WTC11 (cell line): ENCODE data around the gene MIER1. TPM values are rescaled to one million over a fixed set of nuclear protein-coding genes. Genes with fewer than 3 reads are reported as not detected.

Experiments
- ATAC-seq: fragments of 200-7000 bp; cut with Tn5 transposase; 2 replicates; pipeline ENCODE4 v1.10.0; 2021; ENCODE audit warnings: mild to moderate bottlenecking, moderate library complexity
- CTCF ChIA-PET: fragments of 300-600 bp; sonication (Branson Sonifier 250); formaldehyde crosslinking; loops from one replicate; lab custom pipeline; 2021; ENCODE audit warnings: antibody characterized with exemption; lab: Charles Lee
- POLR2A ChIA-PET: fragments of 350-600 bp; sonication (Branson Sonifier 250); formaldehyde crosslinking; loops from one replicate; lab custom pipeline; 2021; ENCODE audit warnings: antibody characterized with exemption; lab: Charles Lee
- DNase-seq: peaks from one replicate; pipeline ENCODE4 v3.0.0; 2021; ENCODE audit warnings: low spot score
- H3K27ac Mint-ChIP-seq: 2 replicates; pipeline ENCODE4 v1.8.0; 2021; ENCODE audit warnings: mixed read lengths
- H3K27me3 Mint-ChIP-seq: 2 replicates; pipeline ENCODE4 v1.8.0; 2021; ENCODE audit warnings: low read depth, mild to moderate bottlenecking, moderate library complexity, mixed read lengths
- H3K36me3 Mint-ChIP-seq: 2 replicates; pipeline ENCODE4 v1.8.0; 2021; ENCODE audit warnings: mixed read lengths
- H3K4me1 Mint-ChIP-seq: 2 replicates; pipeline ENCODE4 v1.8.0; 2022; ENCODE audit warnings: mixed read lengths
- H3K4me3 Mint-ChIP-seq: 2 replicates; pipeline ENCODE4 v1.8.0; 2021; ENCODE audit warnings: mild to moderate bottlenecking, moderate library complexity, mixed read lengths
- H3K9me3 Mint-ChIP-seq: 2 replicates; pipeline ENCODE4 v1.8.0; 2021; ENCODE audit warnings: mixed read lengths
- ARID4B ChIP-seq: sonication (generic); formaldehyde crosslinking; IDR thresholded peaks from 2 replicates; pipeline ENCODE4 v1.8.0; 2023; ENCODE audit warnings: missing genetic modification reagents, mild to moderate bottlenecking, borderline replicate concordance
- ATF1 ChIP-seq: sonication (generic); formaldehyde crosslinking; IDR thresholded peaks from 2 replicates; pipeline ENCODE4 v1.8.1; 2023; ENCODE audit warnings: mild to moderate bottlenecking, moderate library complexity, missing genetic modification reagents
- CREM ChIP-seq: sonication (generic); formaldehyde crosslinking; IDR thresholded peaks from 2 replicates; pipeline ENCODE4 v1.8.1; 2022; ENCODE audit warnings: mild to moderate bottlenecking, missing genetic modification reagents, moderate library complexity
- E2F1 ChIP-seq: sonication (generic); formaldehyde crosslinking; IDR thresholded peaks from 2 replicates; pipeline ENCODE4 v1.8.0; 2022; ENCODE audit warnings: mild to moderate bottlenecking, missing genetic modification reagents
- ELF4 ChIP-seq: sonication (generic); formaldehyde crosslinking; IDR thresholded peaks from 2 replicates; pipeline ENCODE4 v1.8.1; 2022; ENCODE audit warnings: low read depth, mild to moderate bottlenecking, moderate library complexity, missing genetic modification reagents
- ERG ChIP-seq: fragments of 250-450 bp; sonication (Bioruptor Pico); IDR thresholded peaks from 2 replicates; pipeline ENCODE4 v1.8.0; 2021; ENCODE audit warnings: mild to moderate bottlenecking
- FOXJ3 ChIP-seq: sonication (generic); formaldehyde crosslinking; IDR thresholded peaks from 2 replicates; pipeline ENCODE4 v1.9.0; 2021; ENCODE audit warnings: missing genetic modification reagents, mild to moderate bottlenecking, borderline replicate concordance
- GABPB1 ChIP-seq: sonication (generic); formaldehyde crosslinking; IDR thresholded peaks from 2 replicates; pipeline ENCODE4 v1.8.1; 2023; ENCODE audit warnings: mild to moderate bottlenecking, missing genetic modification reagents
- GRHL2 ChIP-seq: fragments of 250-450 bp; sonication (Bioruptor Pico); IDR thresholded peaks from 2 replicates; pipeline ENCODE4 v1.8.0; 2022; ENCODE audit warnings: mild to moderate bottlenecking, moderate library complexity; ENCODE audit not compliant: insufficient replicate concordance, severe bottlenecking
- MYBL2 ChIP-seq: sonication (generic); formaldehyde crosslinking; IDR thresholded peaks from 2 replicates; pipeline ENCODE4 v1.8.1; 2023; ENCODE audit warnings: mild to moderate bottlenecking, moderate library complexity, missing genetic modification reagents
- NR3C1 ChIP-seq: sonication (generic); formaldehyde crosslinking; conservative IDR thresholded peaks from 2 replicates; pipeline ENCODE4 v1.8.1; 2023; ENCODE audit warnings: low read depth, mild to moderate bottlenecking, missing genetic modification reagents
- PRRX2 ChIP-seq: fragments of 250-450 bp; sonication (Bioruptor Pico); IDR thresholded peaks from 2 replicates; pipeline ENCODE4 v1.8.0; 2021; ENCODE audit warnings: mild to moderate bottlenecking
- STAT6 ChIP-seq: sonication (generic); formaldehyde crosslinking; conservative IDR thresholded peaks from 2 replicates; pipeline ENCODE4 v1.8.1; 2023; ENCODE audit warnings: mild to moderate bottlenecking, low read depth, missing genetic modification reagents, moderate library complexity
- ZBTB43 ChIP-seq: sonication (generic); formaldehyde crosslinking; IDR thresholded peaks from 2 replicates; pipeline ENCODE4 v1.8.1; 2023; ENCODE audit warnings: mild to moderate bottlenecking, missing genetic modification reagents
- ZNF232 ChIP-seq: sonication (generic); formaldehyde crosslinking; IDR thresholded peaks from 2 replicates; pipeline ENCODE4 v1.8.0; 2022; ENCODE audit warnings: mild to moderate bottlenecking, missing genetic modification reagents
- ZNF512 ChIP-seq: sonication (generic); formaldehyde crosslinking; IDR thresholded peaks from 2 replicates; pipeline ENCODE4 v1.8.1; 2022; ENCODE audit warnings: missing genetic modification reagents, borderline replicate concordance
- total RNA-seq: library from RNA; stranded (reverse); gene quantifications from 3 replicates; pipeline ENCODE4 v1.2.3, GENCODE V29; 2021

Gene MIER1
- total RNA-seq, 1 experiment from 2014 or later, result 31.0 TPM

GRCh38 chr1:67020304-67020703 lies 95.5 kb downstream of the MIER1 start (continued):
- TF ChIP-seq CREM (CRISPR knock-in tag), result no peak
- TF ChIP-seq GRHL2 (CRISPR knock-in tag), result no peak
- no peak for TF ChIP-seq NR3C1
- no peak for TF ChIP-seq MYBL2
- no peak for TF ChIP-seq GABPB1

GRCh38 chr1:67020765-67021164 lies 96.0 kb downstream of the MIER1 start:
- H3K4me1 Mint-ChIP-seq, result peaks cover 29% of the 10 kb centered on the region
- ATAC-seq, result no peak
- no peak overlapping the region for H3K4me3 Mint-ChIP-seq
- CTCF ChIA-PET, result interaction anchor here (1.9 to 2.4 kb wide), 3 partner anchors 25 to 191 kb away, joined by 8 to 13 read pairs (median 12); no protein-coding TSS in a partner anchor
- no peak overlapping the region for H3K27ac Mint-ChIP-seq
- TF ChIP-seq PRRX2 (CRISPR knock-in tag), result no peak
- TF ChIP-seq FOXJ3 (CRISPR knock-in tag), result no peak
- no peak for TF ChIP-seq E2F1 (CRISPR knock-in tag)
- no peak for TF ChIP-seq ERG (CRISPR knock-in tag)
- TF ChIP-seq ZBTB43, result no peak
- TF ChIP-seq ZNF512 (CRISPR knock-in tag), result no peak
- TF ChIP-seq ATF1 (CRISPR knock-in tag), result no peak
- TF ChIP-seq ARID4B (CRISPR knock-in tag), result no peak
- no peak for TF ChIP-seq ZNF232 (CRISPR knock-in tag)
- TF ChIP-seq STAT6 (CRISPR knock-in tag), result no peak
- TF ChIP-seq ELF4 (CRISPR knock-in tag), result no peak
- TF ChIP-seq, all 79 proteins: peak for 0
- no peaks in the 10 kb centered on the region for H3K9me3 Mint-ChIP-seq
- H3K27me3 Mint-ChIP-seq, result peaks cover 25% of the 10 kb centered on the region
- POLR2A ChIA-PET, result no interaction called here
- H3K36me3 Mint-ChIP-seq, result no peaks in the 10 kb centered on the region
- no peak for DNase-seq
